Stimulated activated CD4-positive, alpha-beta T cell treated with anti-CD3 and anti-CD28 coated beads, Interleukin-1b, Interleukin-23, amount 100 ng/mL, for 48 hours (primary cell): ENCODE measurements around the gene CDKN3.

Experiments used
- DNase-seq: peaks from one replicate; pipeline ENCODE4 v3.0.0-alpha.2; 2020

CDKN3 gene

GRCh38 chr14:54396493-54397335 lies at the start of gene CDKN3:
TSS of gene CDKN3 (plus strand) at chr14:54397007. CDS start at chr14:54397069, 62 bp downstream.
- peak; percentile 98 for DNase-seq

- no peak for DNase-seq
Observed at GRCh38 chr14:54347044-54347443, 49.8 kb upstream of the CDKN3 start.

- no peak for DNase-seq
Observed at GRCh38 chr14:54348001-54348611, 48.7 kb upstream of the CDKN3 start.

GRCh38 chr14:54348923-54349620 lies 47.7 kb upstream of the CDKN3 start:
- no peak for DNase-seq

GRCh38 chr14:54349713-54350112 lies 47.1 kb upstream of the CDKN3 start:
- no peak for DNase-seq

- no peak for DNase-seq
Observed at GRCh38 chr14:54350203-54350602, 46.6 kb upstream of the CDKN3 start.

- no peak for DNase-seq
Observed at GRCh38 chr14:54353266-54353665, 43.5 kb upstream of the CDKN3 start.

GRCh38 chr14:54353694-54354093 lies 43.1 kb upstream of the CDKN3 start:
- DNase-seq = no peak

- DNase-seq = no peak
Observed at GRCh38 chr14:54354096-54354495, 42.7 kb upstream of the CDKN3 start.

GRCh38 chr14:54354968-54355641 lies 41.7 kb upstream of the CDKN3 start:
- no peak for DNase-seq

- no peak for DNase-seq
Observed at GRCh38 chr14:54355698-54356097, 41.1 kb upstream of the CDKN3 start.

- no peak for DNase-seq
Observed at GRCh38 chr14:54356172-54356571, 40.6 kb upstream of the CDKN3 start.

- no peak for DNase-seq
Observed at GRCh38 chr14:54360667-54361066, 36.1 kb upstream of the CDKN3 start.

- DNase-seq = no peak
Observed at GRCh38 chr14:54362089-54362504, 34.7 kb upstream of the CDKN3 start.

- no peak for DNase-seq
Observed at GRCh38 chr14:54362759-54363437, 33.9 kb upstream of the CDKN3 start.

GRCh38 chr14:54364555-54365415 lies 32.0 kb upstream of the CDKN3 start:
- no peak for DNase-seq

GRCh38 chr14:54366736-54367735 lies 29.8 kb upstream of the CDKN3 start:
- peak; percentile 25 for DNase-seq

- DNase-seq = no peak
Observed at GRCh38 chr14:54368291-54368690, 28.5 kb upstream of the CDKN3 start.

GRCh38 chr14:54369343-54369742 lies 27.5 kb upstream of the CDKN3 start:
- DNase-seq = no peak
